ENCODE measurements around the gene ZNF354C.

Gene ZNF354C

DNA sequence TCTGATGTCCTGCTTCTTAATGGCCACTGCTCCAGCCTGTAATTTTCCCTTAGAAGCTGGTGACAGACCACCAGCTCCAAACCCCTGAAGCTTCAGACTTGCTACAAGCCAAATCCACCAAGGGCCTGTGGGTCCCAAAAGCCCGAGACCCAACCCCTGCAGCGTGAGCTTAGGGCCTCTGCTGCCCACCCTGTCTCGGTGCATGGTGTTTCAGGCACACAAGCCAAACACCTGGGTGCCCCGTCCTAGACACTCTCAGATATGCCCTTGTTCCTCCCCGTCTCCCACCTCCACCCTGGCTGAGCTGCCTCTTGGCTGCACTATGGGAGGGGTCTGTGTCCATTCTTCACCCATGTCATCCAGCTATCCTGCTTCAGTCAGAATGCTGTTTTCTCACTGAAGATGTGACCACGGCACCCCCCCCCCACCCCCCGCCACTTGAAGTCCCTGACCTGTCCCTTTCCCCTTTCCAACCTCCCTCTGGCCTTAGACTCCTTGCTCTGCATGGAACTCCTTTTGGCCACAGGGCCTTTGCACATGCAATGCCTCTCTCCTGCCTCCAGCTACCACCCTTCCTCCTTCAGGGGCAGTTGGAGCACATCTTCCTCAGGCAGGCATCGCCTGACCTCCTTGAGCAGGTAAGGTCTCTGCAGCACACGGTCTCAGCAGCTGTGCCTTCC lies 55.8 kb downstream of the ZNF354C start (continued):
- TF ChIP-seq TSHZ2 (CRISPR knock-in tag; IDR thresholded peaks at IDR 0.05) (no peak), CSDC2 (CRISPR knock-in tag; IDR thresholded peaks at IDR 0.05) (no peak), TOX (CRISPR knock-in tag; IDR thresholded peaks at IDR 0.05; ENCODE audit: borderline replicate concordance) (no peak), ZNF8 (CRISPR knock-in tag; IDR thresholded peaks at IDR 0.05) (no peak), ZFP3 (CRISPR knock-in tag; IDR thresholded peaks at IDR 0.05) (no peak), ZNF70 (CRISPR knock-in tag; IDR thresholded peaks at IDR 0.05) (no peak), OSR1 (CRISPR knock-in tag; IDR thresholded peaks at IDR 0.05) (no peak)

GRCh38 chr5:179118338-179118737 lies 58.2 kb downstream of the ZNF354C start:
- ATAC-seq, result no peak
- TF ChIP-seq TCF4 (CRISPR knock-in tag; IDR thresholded peaks at IDR 0.05; ENCODE audit: borderline replicate concordance) (no peak), CSDC2 (CRISPR knock-in tag; IDR thresholded peaks at IDR 0.05) (no peak), ZNF70 (CRISPR knock-in tag; IDR thresholded peaks at IDR 0.05) (no peak), POU6F1 (CRISPR knock-in tag; IDR thresholded peaks at IDR 0.05; ENCODE audit: borderline replicate concordance, low read depth) (no peak), CSRNP3 (CRISPR knock-in tag; IDR thresholded peaks at IDR 0.05) (no peak), RARB (CRISPR knock-in tag; IDR thresholded peaks at IDR 0.05) (no peak), ZFP3 (CRISPR knock-in tag; IDR thresholded peaks at IDR 0.05) (no peak), PPARA (CRISPR knock-in tag; IDR thresholded peaks at IDR 0.05; ENCODE audit: borderline replicate concordance) (no peak), OSR1 (CRISPR knock-in tag; IDR thresholded peaks at IDR 0.05) (no peak), BACH2 (CRISPR knock-in tag; IDR thresholded peaks at IDR 0.05; ENCODE audit: borderline replicate concordance) (no peak), TOX (CRISPR knock-in tag; IDR thresholded peaks at IDR 0.05; ENCODE audit: borderline replicate concordance) (no peak), SNAI2 (CRISPR knock-in tag; IDR thresholded peaks at IDR 0.05) (no peak), TSHZ2 (CRISPR knock-in tag; IDR thresholded peaks at IDR 0.05) (no peak), ISL1 (CRISPR knock-in tag; IDR thresholded peaks at IDR 0.05) (no peak), ZNF565 (CRISPR knock-in tag; conservative IDR thresholded peaks at IDR 0.05; ENCODE audit: low read depth) (no peak)
- TF ChIP-seq, protein P1, sequence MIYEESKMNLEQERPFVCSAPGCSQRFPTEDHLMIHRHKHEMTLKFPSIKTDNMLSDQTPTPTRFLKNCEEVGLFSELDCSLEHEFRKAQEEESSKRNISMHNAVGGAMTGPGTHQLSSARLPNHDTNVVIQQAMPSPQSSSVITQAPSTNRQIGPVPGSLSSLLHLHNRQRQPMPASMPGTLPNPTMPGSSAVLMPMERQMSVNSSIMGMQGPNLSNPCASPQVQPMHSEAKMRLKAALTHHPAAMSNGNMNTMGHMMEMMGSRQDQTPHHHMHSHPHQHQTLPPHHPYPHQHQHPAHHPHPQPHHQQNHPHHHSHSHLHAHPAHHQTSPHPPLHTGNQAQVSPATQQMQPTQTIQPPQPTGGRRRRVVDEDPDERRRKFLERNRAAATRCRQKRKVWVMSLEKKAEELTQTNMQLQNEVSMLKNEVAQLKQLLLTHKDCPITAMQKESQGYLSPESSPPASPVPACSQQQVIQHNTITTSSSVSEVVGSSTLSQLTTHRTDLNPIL (CRISPR knock-in tag; IDR thresholded peaks at IDR 0.05; ENCODE audit: low read depth), result no peak
- TF ChIP-seq, protein P2, sequence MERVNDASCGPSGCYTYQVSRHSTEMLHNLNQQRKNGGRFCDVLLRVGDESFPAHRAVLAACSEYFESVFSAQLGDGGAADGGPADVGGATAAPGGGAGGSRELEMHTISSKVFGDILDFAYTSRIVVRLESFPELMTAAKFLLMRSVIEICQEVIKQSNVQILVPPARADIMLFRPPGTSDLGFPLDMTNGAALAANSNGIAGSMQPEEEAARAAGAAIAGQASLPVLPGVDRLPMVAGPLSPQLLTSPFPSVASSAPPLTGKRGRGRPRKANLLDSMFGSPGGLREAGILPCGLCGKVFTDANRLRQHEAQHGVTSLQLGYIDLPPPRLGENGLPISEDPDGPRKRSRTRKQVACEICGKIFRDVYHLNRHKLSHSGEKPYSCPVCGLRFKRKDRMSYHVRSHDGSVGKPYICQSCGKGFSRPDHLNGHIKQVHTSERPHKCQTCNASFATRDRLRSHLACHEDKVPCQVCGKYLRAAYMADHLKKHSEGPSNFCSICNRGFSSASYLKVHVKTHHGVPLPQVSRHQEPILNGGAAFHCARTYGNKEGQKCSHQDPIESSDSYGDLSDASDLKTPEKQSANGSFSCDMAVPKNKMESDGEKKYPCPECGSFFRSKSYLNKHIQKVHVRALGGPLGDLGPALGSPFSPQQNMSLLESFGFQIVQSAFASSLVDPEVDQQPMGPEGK (CRISPR knock-in tag; IDR thresholded peaks at IDR 0.05; ENCODE audit: borderline replicate concordance), result no peak
